K562 (cell line): ENCODE measurements around the gene ABT1. TPM values are rescaled to one million over a fixed set of nuclear protein-coding genes. Genes with fewer than 3 reads are reported as not detected.

Experiments used
- CHD2 ChIP-seq: IDR thresholded peaks from 2 replicates; pipeline ENCODE4 v1.6.1; 2011; ENCODE audit warnings: low read depth, low read length
- CHD4 ChIP-seq: fragments of 200-600 bp; sonication (generic); IDR thresholded peaks from 3 replicates; pipeline ENCODE4 v1.6.1; 2012; ENCODE audit warnings: low read depth, mild to moderate bottlenecking, mixed read lengths, low read length, inconsistent platforms; ENCODE audit not compliant: insufficient read depth, insufficient replicate concordance, poor library complexity, severe bottlenecking
- ELF2 ChIP-seq: fragments of 250-450 bp; sonication (Bioruptor Pico); IDR thresholded peaks from 2 replicates; pipeline ENCODE4 v1.5.0; 2021; ENCODE audit warnings: mild to moderate bottlenecking
- FOXK2 ChIP-seq, 2 experiments: fragments of 450-650 bp; IDR thresholded peaks in 1 of 2; conservative IDR thresholded peaks in 1 of 2; 2 replicates each; pipeline ENCODE4 v1.6.1; 2016; ENCODE audit warnings: low read depth in 2 of 2, mild to moderate bottlenecking in 1 of 2
- GABPA ChIP-seq: fragments of 200-800 bp; sonication (Bioruptor generic); conservative IDR thresholded peaks from 2 replicates; pipeline ENCODE4 v1.6.1; 2016; ENCODE audit warnings: low read depth, missing genetic modification characterization, missing compliant biosample characterization
- NFXL1 ChIP-seq: fragments of 450-650 bp; formaldehyde crosslinking; IDR thresholded peaks from 2 replicates; pipeline ENCODE4 v1.4.0; 2021; ENCODE audit warnings: mild to moderate bottlenecking
- NR2F6 ChIP-seq: fragments of 450-650 bp; formaldehyde crosslinking; IDR thresholded peaks from 2 replicates; pipeline ENCODE4 v1.4.0; 2020; ENCODE audit warnings: mild to moderate bottlenecking
- SETDB1 ChIP-seq: IDR thresholded peaks from one replicate; pipeline ENCODE4 v1.6.1; 2012; ENCODE audit warnings: low read length, control low read depth, inconsistent platforms
- ZNF717 ChIP-seq: fragments of 250-450 bp; sonication (Bioruptor Pico); IDR thresholded peaks from 2 replicates; pipeline ENCODE4 v1.5.0; 2021
- polyA plus RNA-seq, 8 experiments: library from polyadenylated mRNA; depleted of rRNA in 4 of 8; stranded (reverse) in 5 of 8; unstranded in 3 of 8; fragments of >200 nt; fragmentation: Nextera tagmentation in 2 of 8; fragmentation: Illumina TruSeq in 1 of 8; extraction: Ambion mirVana in 2 of 8; extraction: Trizol in 1 of 8; gene quantifications; 2 replicates each; pipeline versions ENCODE4 v1.2.1 to v1.2.3, GENCODE V29; 2011 to 2014; ENCODE audit warnings: inconsistent platforms in 1 of 8, missing spikeins in 1 of 8
- total RNA-seq, 7 experiments: library from RNA; depleted of rRNA in 6 of 7; stranded (reverse); fragments of >200 nt in 6 of 7; fragmentation: Illumina TruSeq in 2 of 7; extraction: Trizol in 2 of 7; gene quantifications; 2 replicates each; pipeline versions ENCODE4 v1.2.1 to v1.2.3, GENCODE V29; 2011 to 2021; ENCODE audit warnings: low replicate concordance in 1 of 7
- TF ChIP-seq, protein P1 (sequence below), 2 experiments: fragments of 450-650 bp in 1 of 2; sonication (generic) in 1 of 2; formaldehyde crosslinking in 1 of 2; IDR thresholded peaks; 2 replicates each; pipeline versions ENCODE4 v1.7.1 to v1.9.0; 2016 to 2022; ENCODE audit warnings: inconsistent platforms in 1 of 2, mild to moderate bottlenecking in 1 of 2, missing genetic modification reagents in 1 of 2
- TF ChIP-seq, protein P2 (sequence below): fragments of 450-650 bp; IDR thresholded peaks from 2 replicates; pipeline ENCODE4 v1.6.1; 2018; ENCODE audit warnings: mild to moderate bottlenecking, low read depth; ENCODE audit not compliant: partially characterized antibody
- TF ChIP-seq, protein P3 (sequence below): fragments of 450-650 bp; formaldehyde crosslinking; conservative IDR thresholded peaks from 2 replicates; pipeline ENCODE4 v1.4.0; 2022; ENCODE audit warnings: mild to moderate bottlenecking, missing genetic modification characterization

ABT1 gene
- total and polyA plus RNA-seq, 9 of the 15 experiments (the other 6 are each of a cell fraction or from before 2014, with no cell fraction given) = 8.8 to 52.7 (median 40.7) TPM

DNA sequence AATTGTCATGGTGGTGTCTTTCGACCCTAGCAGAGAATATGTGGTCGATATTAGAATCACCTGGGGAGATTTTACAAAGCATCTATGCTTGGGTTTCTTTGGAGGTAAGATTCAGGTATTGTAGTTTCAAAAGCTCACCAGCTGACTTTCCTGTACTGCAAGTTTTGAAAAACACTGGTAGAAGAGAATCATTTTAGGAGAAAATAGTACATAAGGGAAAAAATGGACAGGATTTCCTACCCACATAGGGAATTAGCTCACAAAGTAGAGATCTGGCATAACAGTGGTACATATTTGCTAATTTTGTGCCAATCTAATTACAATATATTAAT lies 27.4 kb upstream of the ABT1 start (continued):
- TF ChIP-seq, protein P1, sequence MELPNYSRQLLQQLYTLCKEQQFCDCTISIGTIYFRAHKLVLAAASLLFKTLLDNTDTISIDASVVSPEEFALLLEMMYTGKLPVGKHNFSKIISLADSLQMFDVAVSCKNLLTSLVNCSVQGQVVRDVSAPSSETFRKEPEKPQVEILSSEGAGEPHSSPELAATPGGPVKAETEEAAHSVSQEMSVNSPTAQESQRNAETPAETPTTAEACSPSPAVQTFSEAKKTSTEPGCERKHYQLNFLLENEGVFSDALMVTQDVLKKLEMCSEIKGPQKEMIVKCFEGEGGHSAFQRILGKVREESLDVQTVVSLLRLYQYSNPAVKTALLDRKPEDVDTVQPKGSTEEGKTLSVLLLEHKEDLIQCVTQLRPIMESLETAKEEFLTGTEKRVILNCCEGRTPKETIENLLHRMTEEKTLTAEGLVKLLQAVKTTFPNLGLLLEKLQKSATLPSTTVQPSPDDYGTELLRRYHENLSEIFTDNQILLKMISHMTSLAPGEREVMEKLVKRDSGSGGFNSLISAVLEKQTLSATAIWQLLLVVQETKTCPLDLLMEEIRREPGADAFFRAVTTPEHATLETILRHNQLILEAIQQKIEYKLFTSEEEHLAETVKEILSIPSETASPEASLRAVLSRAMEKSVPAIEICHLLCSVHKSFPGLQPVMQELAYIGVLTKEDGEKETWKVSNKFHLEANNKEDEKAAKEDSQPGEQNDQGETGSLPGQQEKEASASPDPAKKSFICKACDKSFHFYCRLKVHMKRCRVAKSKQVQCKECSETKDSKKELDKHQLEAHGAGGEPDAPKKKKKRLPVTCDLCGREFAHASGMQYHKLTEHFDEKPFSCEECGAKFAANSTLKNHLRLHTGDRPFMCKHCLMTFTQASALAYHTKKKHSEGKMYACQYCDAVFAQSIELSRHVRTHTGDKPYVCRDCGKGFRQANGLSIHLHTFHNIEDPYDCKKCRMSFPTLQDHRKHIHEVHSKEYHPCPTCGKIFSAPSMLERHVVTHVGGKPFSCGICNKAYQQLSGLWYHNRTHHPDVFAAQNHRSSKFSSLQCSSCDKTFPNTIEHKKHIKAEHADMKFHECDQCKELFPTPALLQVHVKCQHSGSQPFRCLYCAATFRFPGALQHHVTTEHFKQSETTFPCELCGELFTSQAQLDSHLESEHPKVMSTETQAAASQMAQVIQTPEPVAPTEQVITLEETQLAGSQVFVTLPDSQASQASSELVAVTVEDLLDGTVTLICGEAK (IDR thresholded peaks at IDR 0.05) = peak; percentile 9; the same call in 1 of the 2 replicates
- TF ChIP-seq, protein P1 (CRISPR knock-in tag; IDR thresholded peaks at IDR 0.05) = no peak
- no peak for TF ChIP-seq SETDB1
- no peak for TF ChIP-seq NFXL1 (CRISPR knock-in tag)
- TF ChIP-seq, protein P2, sequence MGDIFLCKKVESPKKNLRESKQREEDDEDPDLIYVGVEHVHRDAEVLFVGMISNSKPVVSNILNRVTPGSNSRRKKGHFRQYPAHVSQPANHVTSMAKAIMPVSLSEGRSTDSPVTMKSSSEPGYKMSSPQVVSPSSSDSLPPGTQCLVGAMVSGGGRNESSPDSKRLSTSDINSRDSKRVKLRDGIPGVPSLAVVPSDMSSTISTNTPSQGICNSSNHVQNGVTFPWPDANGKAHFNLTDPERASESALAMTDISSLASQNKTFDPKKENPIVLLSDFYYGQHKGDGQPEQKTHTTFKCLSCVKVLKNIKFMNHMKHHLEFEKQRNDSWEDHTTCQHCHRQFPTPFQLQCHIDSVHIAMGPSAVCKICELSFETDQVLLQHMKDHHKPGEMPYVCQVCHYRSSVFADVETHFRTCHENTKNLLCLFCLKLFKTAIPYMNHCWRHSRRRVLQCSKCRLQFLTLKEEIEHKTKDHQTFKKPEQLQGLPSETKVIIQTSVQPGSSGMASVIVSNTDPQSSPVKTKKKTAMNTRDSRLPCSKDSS = no peak
- no peak for TF ChIP-seq NR2F6 (CRISPR knock-in tag)
- TF ChIP-seq GABPA (tag) = peak; percentile 0; the same call in 1 of the 2 replicates
- TF ChIP-seq CHD2 = no peak
- TF ChIP-seq ZNF717 (CRISPR knock-in tag) = no peak
- TF ChIP-seq ELF2 (CRISPR knock-in tag) = peak; percentile 70
- TF ChIP-seq FOXK2 (conservative IDR thresholded peaks at IDR 0.05 in 1 of 2, IDR thresholded peaks at IDR 0.05 in 1 of 2; ENCODE audit: low read depth in 2 of 2) = no peak
- peak; percentile 12 for TF ChIP-seq CHD4
- TF ChIP-seq, protein P3, sequence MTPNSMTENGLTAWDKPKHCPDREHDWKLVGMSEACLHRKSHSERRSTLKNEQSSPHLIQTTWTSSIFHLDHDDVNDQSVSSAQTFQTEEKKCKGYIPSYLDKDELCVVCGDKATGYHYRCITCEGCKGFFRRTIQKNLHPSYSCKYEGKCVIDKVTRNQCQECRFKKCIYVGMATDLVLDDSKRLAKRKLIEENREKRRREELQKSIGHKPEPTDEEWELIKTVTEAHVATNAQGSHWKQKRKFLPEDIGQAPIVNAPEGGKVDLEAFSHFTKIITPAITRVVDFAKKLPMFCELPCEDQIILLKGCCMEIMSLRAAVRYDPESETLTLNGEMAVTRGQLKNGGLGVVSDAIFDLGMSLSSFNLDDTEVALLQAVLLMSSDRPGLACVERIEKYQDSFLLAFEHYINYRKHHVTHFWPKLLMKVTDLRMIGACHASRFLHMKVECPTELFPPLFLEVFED (CRISPR knock-in tag) = no peak
